Measurements from ENCODE around the gene AGER.

Gene AGER

DNA sequence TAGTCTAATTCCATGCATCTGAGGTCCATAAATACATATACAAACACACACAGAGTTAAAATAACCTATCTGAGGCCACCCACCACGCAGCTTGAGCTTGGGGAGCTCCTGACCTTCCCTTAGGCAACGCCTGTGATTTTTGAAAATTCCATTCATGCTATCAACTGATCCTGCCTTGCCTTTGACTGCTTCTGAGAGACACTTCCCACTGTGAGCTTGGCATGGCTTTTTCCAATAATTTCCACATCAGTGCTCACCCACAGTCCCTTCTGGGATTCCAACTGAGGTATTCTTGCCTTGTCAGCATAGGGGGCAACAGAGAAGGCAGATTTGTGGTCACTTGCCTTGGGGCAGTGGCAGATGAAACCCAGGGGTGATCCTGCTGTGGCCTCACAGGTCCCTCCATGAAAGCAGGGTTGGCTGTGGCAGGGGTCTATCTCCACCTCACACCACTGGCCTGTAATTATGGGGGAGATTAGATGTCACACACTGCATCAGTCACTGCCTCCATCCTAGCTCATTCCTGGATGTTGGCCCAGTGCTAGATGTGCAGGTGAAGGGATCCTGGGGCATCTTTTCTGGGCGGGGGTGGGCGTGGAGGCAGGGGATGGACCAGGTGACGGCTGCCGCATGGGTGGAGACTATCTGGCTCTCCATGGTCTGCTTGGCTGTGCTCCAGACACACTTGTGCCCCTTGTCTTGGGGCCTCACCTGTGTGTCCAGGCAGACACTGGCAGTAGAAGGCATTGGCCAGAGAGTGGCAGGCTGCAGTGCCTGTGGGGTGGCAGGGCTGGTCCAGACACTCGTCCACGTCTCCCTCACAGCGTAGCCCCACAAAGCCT lies 19.6 kb upstream of the AGER start:
- H3K27ac ChIP-seq, result no peak overlapping the region
- H3K27me3 ChIP-seq (ENCODE audit: insufficient read depth, low read depth, severe bottlenecking), result no peaks in the 10 kb centered on the region
- H3K36me3 ChIP-seq, result no peaks in the 10 kb centered on the region
- TF ChIP-seq, protein P1, sequence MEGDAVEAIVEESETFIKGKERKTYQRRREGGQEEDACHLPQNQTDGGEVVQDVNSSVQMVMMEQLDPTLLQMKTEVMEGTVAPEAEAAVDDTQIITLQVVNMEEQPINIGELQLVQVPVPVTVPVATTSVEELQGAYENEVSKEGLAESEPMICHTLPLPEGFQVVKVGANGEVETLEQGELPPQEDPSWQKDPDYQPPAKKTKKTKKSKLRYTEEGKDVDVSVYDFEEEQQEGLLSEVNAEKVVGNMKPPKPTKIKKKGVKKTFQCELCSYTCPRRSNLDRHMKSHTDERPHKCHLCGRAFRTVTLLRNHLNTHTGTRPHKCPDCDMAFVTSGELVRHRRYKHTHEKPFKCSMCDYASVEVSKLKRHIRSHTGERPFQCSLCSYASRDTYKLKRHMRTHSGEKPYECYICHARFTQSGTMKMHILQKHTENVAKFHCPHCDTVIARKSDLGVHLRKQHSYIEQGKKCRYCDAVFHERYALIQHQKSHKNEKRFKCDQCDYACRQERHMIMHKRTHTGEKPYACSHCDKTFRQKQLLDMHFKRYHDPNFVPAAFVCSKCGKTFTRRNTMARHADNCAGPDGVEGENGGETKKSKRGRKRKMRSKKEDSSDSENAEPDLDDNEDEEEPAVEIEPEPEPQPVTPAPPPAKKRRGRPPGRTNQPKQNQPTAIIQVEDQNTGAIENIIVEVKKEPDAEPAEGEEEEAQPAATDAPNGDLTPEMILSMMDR (IDR thresholded peaks at IDR 0.05; ENCODE audit: low read depth, low read length), result no peak
- no peaks in the 10 kb centered on the region for H3K9me3 ChIP-seq (ENCODE audit: severe bottlenecking)
- no peak overlapping the region for H3K4me3 ChIP-seq (ENCODE audit: low read depth, low read length)
- no peak for DNase-seq

DNA sequence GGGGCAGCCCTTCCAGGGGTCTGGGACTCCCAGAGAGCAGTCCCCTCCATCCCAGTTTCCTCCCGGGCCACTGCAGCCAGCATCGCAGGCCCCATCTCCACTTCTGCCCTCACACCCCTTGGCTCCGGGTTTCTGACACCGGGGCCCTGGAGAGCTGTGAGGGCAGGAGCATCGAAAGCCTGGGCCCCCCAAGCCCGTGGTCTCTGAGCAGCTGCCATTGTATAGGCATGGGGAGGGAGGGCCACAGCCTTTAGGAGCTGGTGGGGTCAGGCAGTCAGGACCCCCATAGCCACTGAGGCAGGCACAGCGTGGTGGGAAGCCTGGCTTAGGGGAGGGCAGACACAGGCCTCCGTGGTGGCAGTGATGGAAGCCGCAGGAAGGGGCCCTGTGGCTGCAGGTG lies 18.1 kb upstream of the AGER start:
- no peak overlapping the region for H3K27ac ChIP-seq
- no peak for DNase-seq
- no peak overlapping the region for H3K4me3 ChIP-seq (ENCODE audit: low read depth, low read length)

DNA sequence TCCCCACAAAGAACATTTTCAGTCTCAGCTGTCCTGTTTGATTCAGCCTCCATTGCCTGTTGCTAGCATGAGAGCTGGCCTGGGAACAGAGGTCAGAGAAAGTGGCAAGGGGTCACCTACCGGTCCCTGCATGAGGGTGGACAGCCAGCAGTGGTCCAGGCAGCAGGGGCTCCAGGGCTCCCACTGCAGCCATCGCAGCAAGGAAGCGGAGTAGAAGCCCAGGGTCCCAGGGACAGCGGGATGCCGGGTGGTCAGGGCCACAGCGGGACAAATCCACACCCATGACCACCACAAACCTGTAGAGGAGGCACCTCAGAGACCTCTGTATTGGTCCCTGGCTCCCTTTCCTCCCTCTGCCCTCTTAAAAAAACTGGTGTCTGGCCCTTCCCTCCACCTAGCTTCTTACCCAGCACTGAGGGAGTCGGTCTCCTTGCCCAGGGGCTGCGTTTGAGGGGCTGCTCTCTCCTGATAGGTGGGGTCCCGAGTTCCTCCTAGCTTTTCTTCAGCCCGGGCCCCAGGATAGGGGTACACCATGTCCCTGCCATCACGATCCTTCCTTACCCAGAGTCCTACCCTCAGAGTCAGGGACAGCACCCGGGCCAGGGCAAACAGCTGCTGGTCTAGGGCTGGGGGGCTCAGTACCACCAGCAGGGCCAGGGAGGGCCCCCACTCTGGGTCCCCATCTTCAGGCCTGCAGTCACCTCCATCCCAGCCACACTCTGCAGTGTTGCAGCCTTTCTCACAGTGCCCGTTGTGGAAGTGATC lies 16.8 kb upstream of the AGER start:
- TF ChIP-seq, protein P1 (IDR thresholded peaks at IDR 0.05; ENCODE audit: low read depth, low read length), result no peak
- no peak for DNase-seq
- Histone ChIP-seq H3K27ac (no peak overlapping the region), H3K36me3 (peaks cover 3% of the 10 kb centered on the region; the same call in 1 of the 2 replicates), H3K9me3 (ENCODE audit: severe bottlenecking) (no peaks in the 10 kb centered on the region), H3K4me3 (ENCODE audit: low read depth, low read length) (no peak overlapping the region), H3K27me3 (ENCODE audit: insufficient read depth, low read depth, severe bottlenecking) (no peaks in the 10 kb centered on the region)

More for the DNA sequence above, 18.1 kb upstream of the AGER start:
- TF ChIP-seq, protein P1 (IDR thresholded peaks at IDR 0.05; ENCODE audit: low read depth, low read length), result no peak
- Histone ChIP-seq H3K36me3 (no peaks in the 10 kb centered on the region), H3K9me3 (ENCODE audit: severe bottlenecking) (no peaks in the 10 kb centered on the region), H3K27me3 (ENCODE audit: insufficient read depth, low read depth, severe bottlenecking) (no peaks in the 10 kb centered on the region)

DNA sequence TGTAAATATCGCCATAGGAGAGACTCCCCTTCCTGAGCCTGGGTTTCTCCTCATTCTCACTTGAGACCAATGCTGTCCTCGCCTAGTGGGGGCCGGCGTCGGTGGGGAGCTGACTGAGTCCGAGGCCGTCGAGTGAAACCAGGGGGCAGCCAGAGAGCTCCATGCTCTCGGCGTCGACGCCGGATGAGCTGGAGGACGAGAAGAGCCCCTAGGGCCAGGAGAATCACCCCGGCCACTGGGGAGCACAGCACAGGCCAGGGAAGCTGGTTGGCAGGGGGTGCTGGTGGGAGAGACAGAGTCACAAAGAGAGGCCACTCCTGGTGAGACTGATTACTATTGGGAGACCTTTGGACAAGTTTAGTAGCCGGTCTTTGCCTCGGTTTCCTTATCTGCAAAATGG lies 14.8 kb upstream of the AGER start:
- H3K36me3 ChIP-seq, result peaks cover 3% of the 10 kb centered on the region; the same call in 1 of the 2 replicates
- no peak overlapping the region for H3K27ac ChIP-seq
- DNase-seq, result no peak
- H3K9me3 ChIP-seq (ENCODE audit: severe bottlenecking), result no peaks in the 10 kb centered on the region
- TF ChIP-seq, protein P1 (IDR thresholded peaks at IDR 0.05; ENCODE audit: low read depth, low read length), result no peak
- H3K4me3 ChIP-seq (ENCODE audit: low read depth, low read length), result no peak overlapping the region
- no peaks in the 10 kb centered on the region for H3K27me3 ChIP-seq (ENCODE audit: insufficient read depth, low read depth, severe bottlenecking)

DNA sequence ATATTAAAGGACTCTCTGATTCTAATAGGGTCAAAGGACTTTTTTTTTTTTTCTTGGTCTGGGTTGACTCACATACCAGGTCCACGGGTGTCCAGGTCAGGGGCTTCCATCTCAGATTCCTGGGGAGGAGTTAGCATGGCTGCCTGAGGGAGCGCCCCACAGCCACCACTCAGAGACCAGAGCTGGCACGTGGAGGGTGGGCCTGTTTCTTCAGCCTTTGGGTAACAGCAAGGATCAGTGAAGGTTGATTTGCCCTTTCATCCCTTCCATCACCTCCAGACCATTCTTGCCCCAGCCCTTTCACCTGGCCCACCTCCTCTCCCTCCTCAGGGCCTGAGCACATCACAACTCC lies 14.3 kb upstream of the AGER start:
- no peaks in the 10 kb centered on the region for H3K27me3 ChIP-seq (ENCODE audit: insufficient read depth, low read depth, severe bottlenecking)
- H3K4me3 ChIP-seq (ENCODE audit: low read depth, low read length), result no peak overlapping the region
- no peak overlapping the region for H3K27ac ChIP-seq

More for the DNA sequence above, 14.3 kb upstream of the AGER start:
- Histone ChIP-seq H3K36me3 (peaks cover 3% of the 10 kb centered on the region; the same call in 1 of the 2 replicates), H3K9me3 (ENCODE audit: severe bottlenecking) (no peaks in the 10 kb centered on the region)
- no peak for DNase-seq
- TF ChIP-seq, protein P1 (IDR thresholded peaks at IDR 0.05; ENCODE audit: low read depth, low read length), result no peak
